GM08714 (cell line): ENCODE results near the gene TPD52L1.

ENCODE experiments used
- H3K4me3 ChIP-seq: fragments of 200-500 bp; sonication (Bioruptor generic); 2 replicates; pipeline ENCODE4 v1.5.1; 2014; ENCODE audit warnings: mild to moderate bottlenecking, low read length, inconsistent platforms
- ZNF274 ChIP-seq: IDR thresholded peaks from 2 replicates; pipeline ENCODE4 v1.6.1; 2012; ENCODE audit warnings: mild to moderate bottlenecking, low read depth, low read length

TPD52L1 gene

DNA sequence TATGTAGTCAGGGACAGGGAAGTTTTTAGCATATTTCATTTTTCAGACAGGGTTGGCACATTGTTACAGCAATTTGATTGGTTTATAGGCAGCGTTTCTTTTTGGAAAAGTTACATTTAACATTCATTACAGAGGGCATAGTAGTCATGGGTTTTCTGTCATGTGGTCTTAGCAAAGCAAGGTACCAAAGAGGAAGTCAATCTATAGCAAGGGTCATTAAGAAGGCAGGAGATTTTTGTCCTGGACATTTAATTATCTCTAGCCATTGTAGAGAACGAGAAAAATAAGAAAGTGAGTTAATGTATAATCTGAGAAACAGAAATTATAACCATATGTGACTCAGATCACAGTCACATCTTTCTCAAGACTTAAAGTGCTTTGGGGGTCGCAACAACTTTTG, 47.4 kb downstream of the TPD52L1 start:
- no peak overlapping the region for H3K4me3 ChIP-seq
- TF ChIP-seq ZNF274, result no peak

DNA sequence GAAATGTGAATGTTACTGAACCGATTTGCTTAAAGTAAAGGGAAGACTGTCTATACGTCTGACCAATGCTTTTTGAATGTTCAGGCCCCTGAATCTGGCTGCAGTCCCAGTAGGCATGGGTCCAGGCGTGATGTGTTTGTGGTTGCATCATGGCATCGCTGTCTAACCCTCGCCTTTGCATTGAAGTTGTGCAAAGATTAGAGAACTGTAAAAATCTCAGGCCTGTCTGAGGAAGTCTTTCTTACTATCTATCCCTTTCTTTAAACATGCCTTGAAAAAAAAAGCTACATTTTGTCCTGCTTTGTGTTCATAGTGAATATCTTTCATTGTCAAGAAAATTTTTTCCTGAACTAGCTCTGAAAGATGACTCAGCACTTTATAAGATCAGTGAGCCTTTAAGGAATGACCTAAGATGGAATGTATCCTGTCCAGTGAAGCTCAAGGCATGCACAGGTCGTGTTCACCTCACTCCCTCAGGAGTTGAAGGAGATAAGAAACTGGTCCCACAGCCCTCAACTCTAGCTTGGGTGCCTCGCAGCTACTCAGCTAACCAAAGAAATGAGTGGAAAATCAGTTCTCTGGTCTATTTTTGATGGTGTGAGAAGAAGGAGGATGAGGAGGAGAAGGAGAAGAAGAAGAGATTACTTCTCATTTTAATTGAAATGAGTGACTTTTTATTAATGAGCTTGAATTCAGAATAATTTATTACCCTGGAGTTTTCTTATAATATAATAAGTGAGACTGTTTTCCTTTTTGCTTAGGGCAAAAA, 48.6 kb downstream of the TPD52L1 start:
- TF ChIP-seq ZNF274, result no peak
- H3K4me3 ChIP-seq, result no peak overlapping the region

DNA sequence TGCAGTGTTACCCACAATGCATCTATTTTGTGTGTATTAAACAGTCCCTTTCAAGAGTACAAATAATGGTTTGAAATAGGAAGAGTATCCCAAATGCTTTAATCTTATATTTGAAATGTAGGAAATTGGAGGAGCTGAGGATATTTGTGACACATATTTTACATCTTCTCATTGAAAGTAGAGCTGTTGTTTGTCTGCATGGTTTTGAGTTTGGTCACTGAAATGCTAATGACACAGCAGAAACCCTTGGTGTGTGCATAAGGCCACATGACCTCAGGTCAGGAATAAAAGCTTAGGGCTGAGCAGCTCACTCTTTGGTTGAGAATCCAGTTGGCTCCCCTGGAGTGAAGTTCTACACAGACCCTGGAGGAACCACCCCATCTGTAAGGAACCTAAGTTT, 49.8 kb downstream of the TPD52L1 start:
- no peak for TF ChIP-seq ZNF274

DNA sequence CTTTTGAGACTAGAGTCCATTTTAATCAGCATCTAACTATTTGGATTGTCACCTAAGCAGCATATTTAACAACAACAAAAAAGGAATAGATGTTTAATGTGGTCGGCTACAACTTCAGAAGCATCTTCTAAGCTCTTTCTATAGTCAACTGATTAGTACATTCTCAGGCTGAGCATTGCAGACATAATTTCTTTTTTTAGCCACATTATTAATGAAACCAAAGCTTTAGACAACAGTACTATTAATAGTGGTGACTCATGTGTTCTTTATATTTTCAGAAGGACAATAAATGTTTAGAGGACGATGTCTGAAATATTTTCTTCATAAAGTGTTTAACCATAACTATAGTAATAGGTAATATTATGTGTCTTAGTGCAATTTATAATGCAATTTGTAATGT, 52.4 kb downstream of the TPD52L1 start:
- H3K4me3 ChIP-seq, result no peak overlapping the region
- TF ChIP-seq ZNF274, result no peak

More for the DNA sequence above, 49.8 kb downstream of the TPD52L1 start:
- no peak overlapping the region for H3K4me3 ChIP-seq

DNA sequence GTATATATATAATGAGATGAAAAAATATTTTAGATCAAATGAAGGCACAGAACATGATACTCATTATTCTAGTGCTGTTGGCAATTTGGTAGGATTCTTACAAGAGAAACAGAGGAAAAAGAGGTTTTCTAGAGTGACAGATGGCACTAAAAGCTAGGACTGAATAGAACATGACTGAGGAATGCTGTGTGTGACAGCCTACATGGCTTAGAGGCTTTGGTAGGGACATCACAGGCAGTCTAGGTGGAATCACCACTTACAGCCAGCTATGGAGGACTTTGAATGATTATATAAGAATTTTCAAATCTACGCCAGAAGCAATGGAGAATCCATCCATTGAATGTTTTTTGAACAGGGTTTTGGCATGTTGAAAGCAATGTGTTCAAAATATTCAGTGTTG, 52.8 kb downstream of the TPD52L1 start:
- TF ChIP-seq ZNF274, result no peak
- H3K4me3 ChIP-seq, result no peak overlapping the region

DNA sequence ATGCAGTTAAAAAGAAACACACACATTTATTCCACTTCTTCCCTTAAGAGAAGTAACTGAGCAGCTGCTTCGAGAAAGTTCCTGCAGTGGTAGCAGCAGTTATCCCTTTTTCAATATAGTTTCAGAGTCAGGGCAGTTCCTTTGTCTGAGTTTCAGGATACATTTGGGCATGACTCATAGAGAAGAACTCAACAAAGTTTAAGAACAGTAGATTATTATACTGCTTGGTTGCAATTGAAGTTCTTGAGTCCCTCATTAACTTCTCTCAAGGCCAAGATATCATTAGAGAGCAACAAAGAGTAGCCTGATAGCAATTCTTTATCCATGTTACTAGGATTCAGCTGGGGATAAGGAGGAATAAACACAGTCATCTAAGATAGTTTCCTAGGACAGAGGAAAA, 54.4 kb downstream of the TPD52L1 start:
- no peak for TF ChIP-seq ZNF274
- H3K4me3 ChIP-seq, result no peak overlapping the region

DNA sequence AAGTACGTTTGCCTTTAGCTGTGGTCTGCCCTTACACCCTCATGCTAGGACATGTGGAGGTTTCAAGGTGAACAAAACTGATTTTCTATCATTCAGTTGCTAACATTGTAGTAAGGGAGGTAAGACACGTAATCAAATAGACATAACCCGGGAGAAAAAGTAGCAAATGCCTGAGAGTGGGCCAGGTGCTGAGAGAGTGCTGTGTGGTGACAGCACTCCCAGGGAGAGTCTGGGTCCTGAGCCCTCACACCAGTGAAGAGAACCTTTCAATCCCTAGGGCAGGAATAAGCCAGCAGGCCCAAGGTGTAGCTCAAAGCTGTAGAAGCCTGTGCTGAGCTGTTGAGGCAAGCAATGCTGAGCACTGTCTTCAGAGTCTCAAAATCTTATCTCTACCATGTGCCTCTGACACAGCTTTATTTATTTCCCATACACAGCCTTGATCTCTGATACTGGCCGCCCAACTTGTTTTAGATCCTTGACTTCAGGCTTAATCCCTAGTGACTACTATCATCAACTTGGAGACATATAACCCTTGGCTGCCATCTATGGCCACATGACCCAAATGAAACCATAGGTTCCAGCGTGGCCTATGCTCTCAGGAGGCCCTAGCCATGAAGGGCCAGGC, 55.2 kb downstream of the TPD52L1 start:
- H3K4me3 ChIP-seq, result no peak overlapping the region
- TF ChIP-seq ZNF274, result no peak

DNA sequence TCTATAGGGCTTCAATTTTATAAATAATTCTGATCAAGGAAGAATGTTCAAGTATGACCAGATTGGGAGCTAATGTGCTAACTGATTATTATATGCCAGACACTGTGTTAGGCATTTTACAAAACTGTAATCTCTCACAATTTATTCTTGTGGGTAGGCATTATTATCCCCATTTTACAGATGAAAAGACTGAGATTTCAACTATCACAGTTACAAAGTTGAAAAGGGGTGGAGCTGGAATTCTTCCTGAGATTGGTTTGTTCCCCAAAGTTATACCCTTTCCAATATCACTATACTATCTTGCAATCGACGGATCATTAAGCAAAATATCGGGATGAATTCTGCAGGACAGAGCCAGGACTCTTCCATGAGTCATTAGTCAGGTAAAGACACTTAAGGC, 57.1 kb downstream of the TPD52L1 start:
- no peak overlapping the region for H3K4me3 ChIP-seq
- TF ChIP-seq ZNF274, result no peak

DNA sequence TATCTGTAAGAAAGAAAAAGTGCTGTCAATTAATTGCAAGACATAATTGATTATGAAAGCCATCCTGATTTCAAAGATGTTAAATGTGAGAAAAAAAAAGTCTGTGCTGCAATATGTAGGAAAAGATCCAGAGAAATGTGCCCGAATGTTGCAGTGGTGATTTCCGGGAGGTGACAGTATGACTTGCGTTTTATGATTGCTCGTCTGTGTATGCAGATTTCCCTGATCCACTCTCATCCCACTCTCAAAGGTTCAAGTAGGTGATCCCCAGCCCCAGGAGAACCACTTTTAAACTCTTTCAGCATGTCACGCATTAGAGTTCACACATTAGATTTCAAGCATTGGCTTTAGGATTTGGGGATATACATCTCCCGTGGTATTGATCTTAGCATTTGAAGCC, 57.8 kb downstream of the TPD52L1 start:
- TF ChIP-seq ZNF274, result no peak
- no peak overlapping the region for H3K4me3 ChIP-seq

DNA sequence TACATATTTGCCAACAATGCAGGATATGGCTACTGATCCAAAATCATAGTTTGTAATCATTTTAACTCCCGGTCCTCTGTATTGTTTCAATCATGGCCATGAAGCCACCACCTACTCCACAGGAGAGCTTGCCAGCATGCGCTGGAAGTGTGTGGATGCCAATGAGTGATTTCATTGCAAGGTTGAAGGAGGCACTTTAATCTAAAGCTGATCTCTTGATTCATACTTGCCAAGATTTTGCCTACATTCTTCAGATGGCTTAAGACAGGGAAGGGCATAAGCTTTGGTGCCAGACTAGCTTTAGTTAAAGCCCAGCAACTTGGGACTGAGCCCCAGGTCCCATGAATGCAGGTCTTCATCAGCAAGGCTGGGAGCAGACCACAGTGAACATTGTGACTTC, 58.8 kb downstream of the TPD52L1 start:
- no peak for TF ChIP-seq ZNF274

DNA sequence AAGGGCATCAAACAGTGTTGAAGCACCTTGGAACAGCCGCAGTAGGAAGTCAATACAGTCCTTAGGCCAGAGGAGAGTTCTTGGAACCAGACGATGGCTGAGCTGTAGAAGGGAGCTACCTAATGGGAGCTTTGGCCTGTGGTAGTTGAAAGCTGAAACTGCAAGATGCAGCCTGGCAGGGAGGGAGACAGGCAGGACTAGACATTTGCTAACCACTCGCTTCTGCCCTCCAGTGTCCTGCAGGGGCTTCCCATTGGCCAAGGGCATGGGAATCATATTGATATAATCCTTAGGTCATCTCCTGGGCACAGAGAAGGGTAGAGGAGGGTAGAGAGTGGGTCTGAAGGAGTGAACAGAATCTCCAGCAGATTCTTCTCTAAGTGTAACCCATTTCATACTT, 60.4 kb downstream of the TPD52L1 start:
- no peak overlapping the region for H3K4me3 ChIP-seq
- no peak for TF ChIP-seq ZNF274

More for the DNA sequence above, 58.8 kb downstream of the TPD52L1 start:
- no peak overlapping the region for H3K4me3 ChIP-seq

DNA sequence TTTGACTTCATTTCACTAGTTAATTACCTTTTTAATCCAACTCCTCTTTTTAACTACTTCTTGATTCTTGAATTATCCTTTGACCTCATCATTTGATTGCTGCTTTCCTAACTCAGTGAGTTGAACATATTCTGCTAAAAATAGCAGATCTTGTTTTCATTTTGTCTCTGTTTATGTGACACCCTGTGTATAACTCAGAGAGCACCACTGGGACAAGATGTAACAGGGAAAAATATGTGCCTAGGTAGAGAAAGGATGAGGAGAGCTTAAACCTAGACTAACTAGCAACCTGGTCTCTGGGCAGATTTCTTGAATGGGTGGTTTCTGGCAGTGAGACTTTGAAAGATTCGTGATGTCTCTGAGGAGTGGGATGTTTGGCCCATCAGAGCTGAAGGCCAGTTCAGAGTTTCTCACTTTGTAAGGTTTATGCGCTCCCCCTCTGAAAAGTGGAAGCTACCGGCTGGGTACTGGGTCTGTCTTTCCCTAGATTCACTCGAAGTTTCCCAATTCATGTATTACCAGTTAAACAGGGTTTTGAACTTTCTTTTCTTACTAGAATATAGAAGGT, 61.8 kb downstream of the TPD52L1 start:
- TF ChIP-seq ZNF274, result no peak
- H3K4me3 ChIP-seq, result no peak overlapping the region

DNA sequence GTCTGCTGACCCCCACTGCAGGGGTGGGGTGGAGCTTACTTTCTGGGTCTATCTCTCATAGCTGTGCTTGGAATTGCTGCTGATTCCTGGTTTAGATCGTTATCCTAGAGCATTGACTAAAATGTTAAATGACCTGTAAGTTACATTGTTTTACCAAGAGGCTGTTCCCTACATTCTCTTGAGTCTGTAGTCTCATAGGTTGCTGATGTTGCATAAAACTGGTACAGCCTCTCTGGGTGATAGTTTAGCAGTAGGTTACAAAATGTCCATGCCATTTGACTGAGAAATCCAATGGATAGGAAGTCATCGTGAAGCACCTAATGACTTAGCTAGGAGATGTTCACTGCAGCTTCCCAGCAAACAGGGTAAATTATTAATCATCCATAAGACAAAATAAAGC, 62.4 kb downstream of the TPD52L1 start:
- H3K4me3 ChIP-seq, result no peak overlapping the region
- TF ChIP-seq ZNF274, result no peak

DNA sequence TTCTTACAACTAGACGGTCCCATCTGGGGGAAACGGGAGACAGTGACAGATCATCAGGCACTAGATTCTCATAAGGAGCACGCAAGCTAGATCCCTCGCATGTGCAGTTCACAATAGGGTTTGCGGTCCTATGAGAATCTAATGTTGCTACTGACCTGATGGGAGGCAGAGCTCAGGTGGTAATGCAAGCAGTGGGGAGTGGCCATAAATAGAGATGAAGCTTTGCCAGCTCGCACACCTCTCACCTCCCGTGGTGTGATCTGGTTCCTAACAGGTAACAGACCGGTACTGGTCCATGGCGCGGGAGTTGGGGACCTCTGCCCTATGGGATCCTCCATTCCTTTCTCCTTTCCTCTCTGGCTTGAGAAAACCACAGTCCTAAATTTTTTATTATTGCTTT, 63.8 kb downstream of the TPD52L1 start:
- TF ChIP-seq ZNF274, result no peak
- no peak overlapping the region for H3K4me3 ChIP-seq

DNA sequence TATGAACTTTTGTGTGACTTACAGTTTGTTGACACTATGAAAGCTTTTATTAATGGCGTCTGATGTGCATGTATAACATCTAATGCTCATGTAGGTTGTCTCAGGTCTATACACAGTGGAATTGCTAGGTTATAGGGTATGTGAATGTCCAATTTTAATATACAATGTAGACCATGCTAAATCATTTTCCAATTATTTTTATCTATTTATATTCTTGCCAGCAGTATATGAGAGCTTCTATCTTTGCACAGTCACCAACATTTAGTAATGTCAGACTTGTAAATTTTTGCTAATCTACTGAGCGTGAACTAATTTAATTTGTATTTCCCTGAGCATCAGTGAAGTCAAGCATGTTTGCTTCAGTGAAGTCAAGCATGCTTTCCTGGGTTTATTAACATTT, 64.4 kb downstream of the TPD52L1 start:
- H3K4me3 ChIP-seq, result no peak overlapping the region
- TF ChIP-seq ZNF274, result no peak
